Measurements from ENCODE around the gene CROCC2. TPM values are rescaled to one million over a fixed set of nuclear protein-coding genes. Genes with fewer than 3 reads are reported as not detected.

Gene CROCC2
- polyA plus RNA-seq, 1 of the 3 experiments (the other 2 are of a cell fraction): not detected

GRCh38 chr2:240959941-240960308 lies 53.8 kb downstream of the CROCC2 start (continued):
- no peak for TF ChIP-seq FOSL2 (IDR thresholded peaks at IDR 0.05; ENCODE audit: borderline replicate concordance, low read depth)

- Histone ChIP-seq H3K9ac (no peak overlapping the region), H2AFZ (ENCODE audit: low read depth) (no peak overlapping the region), H3K79me2 (ENCODE audit: insufficient read depth) (no peaks in the 10 kb centered on the region), H3F3A (replicated peaks; ENCODE audit: insufficient read depth) (no peaks in the 10 kb centered on the region), H3K4me2 (no peak overlapping the region), H3K27me3 (ENCODE audit: insufficient read depth) (no peaks in the 10 kb centered on the region), H3K9me2 (no peaks in the 10 kb centered on the region), H3K4me1 (ENCODE audit: control insufficient read depth in 1 of 2, insufficient read depth in 2 of 2, low read depth in 1 of 2, low read length in 1 of 2) (peaks cover 0 to 52% of the 10 kb centered on the region in 2 experiments; a peak in 1 of 4 replicates), H4K20me1 (ENCODE audit: insufficient read depth) (no peaks in the 10 kb centered on the region), H3K27ac (ENCODE audit: low read depth in 2 of 2, low read length in 1 of 2) (no peak overlapping the region), H3K4me3 (ENCODE audit: low read depth in 2 of 2, low read length in 1 of 2) (no peak overlapping the region), H3K36me3 (replicated peaks in 1 of 2; ENCODE audit: control insufficient read depth in 1 of 2, insufficient read depth in 2 of 2, low read length in 1 of 2) (no peaks in the 10 kb centered on the region), H3K9me3 (no peaks in the 10 kb centered on the region)
- CTCF ChIA-PET: interaction anchor here (1.1 to 2.4 kb wide), 4 partner anchors 15 to 109 kb away, joined by 3 to 9 read pairs (median 3); no protein-coding TSS in a partner anchor
- TF ChIP-seq RXRA (IDR thresholded peaks at IDR 0.05; ENCODE audit: borderline replicate concordance, low read depth) (no peak), SMC3 (IDR thresholded peaks at IDR 0.05; ENCODE audit: low read depth, low read length) (no peak), CHD2 (IDR thresholded peaks at IDR 0.05; ENCODE audit: low read length, partially characterized antibody) (peak; percentile 18), NRF1 (IDR thresholded peaks at IDR 0.05; ENCODE audit: low read depth, low read length) (peak; percentile 44; the same call in 1 of the 2 replicates)
- POLR2A ChIA-PET: no interaction called here
- peak; percentile 93 for DNase-seq
- WGBS (ENCODE audit: low lambda C conversion rate): 32% methylated on average over 20 of the region's 28 CpGs
Measured at GRCh38 chr2:240960309-240960970, 54.3 kb downstream of the CROCC2 start.

GRCh38 chr2:240960971-240961876 lies 55.1 kb downstream of the CROCC2 start:
- H3K36me3 ChIP-seq (replicated peaks in 1 of 2; ENCODE audit: control insufficient read depth in 1 of 2, insufficient read depth in 2 of 2, low read length in 1 of 2): no peaks in the 10 kb centered on the region
- CTCF ChIA-PET: interaction anchor here (1.0 to 2.4 kb wide), 2 partner anchors 47 to 48 kb away, joined by 3 to 9 read pairs; no protein-coding TSS in a partner anchor
- POLR2A ChIA-PET: no interaction called here
- no peak overlapping the region for H3K9ac ChIP-seq
- no peak for DNase-seq
- no peaks in the 10 kb centered on the region for H3K79me2 ChIP-seq (ENCODE audit: insufficient read depth)
- no peaks in the 10 kb centered on the region for H3K9me2 ChIP-seq
- H3K4me3 ChIP-seq (ENCODE audit: low read depth in 2 of 2, low read length in 1 of 2): no peak overlapping the region
- no peak overlapping the region for H2AFZ ChIP-seq (ENCODE audit: low read depth)
- WGBS (ENCODE audit: low lambda C conversion rate): 77% methylated on average over 27 of the region's 27 CpGs
- no peak overlapping the region for H3K4me2 ChIP-seq
- H3K4me1 ChIP-seq (ENCODE audit: control insufficient read depth in 1 of 2, insufficient read depth in 2 of 2, low read depth in 1 of 2, low read length in 1 of 2): peaks cover 0 to 44% of the 10 kb centered on the region in 2 experiments; a peak in 1 of 4 replicates
- H4K20me1 ChIP-seq (ENCODE audit: insufficient read depth): no peaks in the 10 kb centered on the region
- no peaks in the 10 kb centered on the region for H3F3A ChIP-seq (replicated peaks; ENCODE audit: insufficient read depth)
- H3K27ac ChIP-seq (ENCODE audit: low read depth in 2 of 2, low read length in 1 of 2): no peak overlapping the region
- TF ChIP-seq ZBTB33 (IDR thresholded peaks at IDR 0.05; ENCODE audit: borderline replicate concordance, low read depth) (no peak), YY1 (IDR thresholded peaks at IDR 0.05; ENCODE audit: low read depth) (no peak), JUND (IDR thresholded peaks at IDR 0.05) (no peak), POLR2AphosphoS5 (IDR thresholded peaks at IDR 0.05; ENCODE audit: low read depth, low read length) (no peak), FOSL2 (IDR thresholded peaks at IDR 0.05; ENCODE audit: borderline replicate concordance, low read depth) (no peak), MAX (IDR thresholded peaks at IDR 0.05; ENCODE audit: low read depth) (no peak), TAF1 (IDR thresholded peaks at IDR 0.05; ENCODE audit: borderline replicate concordance, low read depth, low read length) (no peak)
- no peaks in the 10 kb centered on the region for H3K27me3 ChIP-seq (ENCODE audit: insufficient read depth)
- H3K9me3 ChIP-seq: no peaks in the 10 kb centered on the region
